Breast epithelium (tissue), 4 donors: ENCODE measurements around the gene DDX3X. TPM values are rescaled to one million over a fixed set of nuclear protein-coding genes. Genes with fewer than 3 reads are reported as not detected.

Experiments used
- DNase-seq, 2 donors: peaks; one replicate each; pipeline ENCODE4 v3.0.0-alpha.2; 2019; ENCODE audit warnings: low spot score in 2 of 2
- H3K27ac ChIP-seq, 2 donors: fragments of 200-600 bp; sonication (generic) in 1 of 2; one replicate each; pipeline ENCODE4 v1.5.1; 2016 to 2019; ENCODE audit warnings: mild to moderate bottlenecking in 1 of 2
- H3K27me3 ChIP-seq, 2 donors: fragments of 200-600 bp; sonication (generic) in 1 of 2; one replicate each; pipeline versions ENCODE4 v1.5.1 to v1.6.0; 2017 to 2019; ENCODE audit warnings: control low read depth in 1 of 2, mild to moderate bottlenecking in 1 of 2
- H3K36me3 ChIP-seq: fragments of 200-600 bp; one replicate; pipeline ENCODE4 v1.5.1; 2019
- H3K4me1 ChIP-seq, 2 donors: fragments of 200-600 bp; sonication (generic); one replicate each; pipeline ENCODE4 v1.5.1; 2016 to 2019; ENCODE audit warnings: control low read depth in 1 of 2
- H3K4me3 ChIP-seq, 3 donors: fragments of 200-600 bp; sonication (generic); 1 replicate in 2 of 3; 2 replicates in 1 of 3; pipeline ENCODE4 v1.5.1; 2016 to 2019; ENCODE audit warnings: mild to moderate bottlenecking in 3 of 3, moderate library complexity in 2 of 3
- H3K9me3 ChIP-seq, 2 donors: fragments of 200-600 bp; sonication (generic) in 1 of 2; one replicate each; pipeline ENCODE4 v1.5.1; 2016 to 2019; ENCODE audit warnings: control low read depth in 1 of 2
- CTCF ChIP-seq, 3 donors: fragments of 450-650 bp; IDR thresholded peaks; one replicate each; pipeline ENCODE4 v1.5.1; 2016 to 2017; ENCODE audit warnings: antibody characterized with exemption in 3 of 3, mild to moderate bottlenecking in 3 of 3, moderate library complexity in 3 of 3
- POLR2A ChIP-seq: fragments of 450-650 bp; IDR thresholded peaks from one replicate; pipeline ENCODE4 v1.6.1; 2016; ENCODE audit warnings: antibody characterized with exemption, mild to moderate bottlenecking, moderate library complexity
- POLR2AphosphoS5 ChIP-seq, 3 donors: sonication (generic); formaldehyde crosslinking; IDR thresholded peaks; one replicate each; pipeline ENCODE4 v1.6.1; 2017; ENCODE audit warnings: antibody characterized with exemption in 3 of 3
- intact Hi-C: fragments of 100-400 bp; cut with DNase I; formaldehyde crosslinking; loops from one replicate; pipeline ENCODE4 v1.15.1; 2023; ENCODE audit warnings: low total_unique reads
- total RNA-seq, 3 donors: library from RNA; depleted of rRNA; stranded (reverse); fragments of >200 nt; gene quantifications; one replicate each; pipeline ENCODE4 v1.1.0, GENCODE V29; 2016

The DDX3X gene
- total RNA-seq, 3 donors from 2014 or later = 239 to 375 (median 248) TPM

- no peak for TF ChIP-seq POLR2A
- no peak for TF ChIP-seq POLR2AphosphoS5 (IDR thresholded peaks at IDR 0.05)
- TF ChIP-seq CTCF (IDR thresholded peaks at IDR 0.05) = no peak
- Histone ChIP-seq H3K27me3 (no peaks in the 10 kb centered on the region), H3K36me3 (no peaks in the 10 kb centered on the region), H3K4me3 (no peak overlapping the region), H3K27ac (no peak overlapping the region), H3K9me3 (no peaks in the 10 kb centered on the region), H3K4me1 (no peaks in the 10 kb centered on the region)
- no peak for DNase-seq
- intact Hi-C loops = no loop called here
Measured at GRCh38 chrX:41304178-41304577, 29.8 kb upstream of the DDX3X start.

- H3K27me3 ChIP-seq = no peaks in the 10 kb centered on the region
- TF ChIP-seq POLR2A = no peak
- no peak for TF ChIP-seq CTCF (IDR thresholded peaks at IDR 0.05)
- no peak for TF ChIP-seq POLR2AphosphoS5 (IDR thresholded peaks at IDR 0.05)
- no peaks in the 10 kb centered on the region for H3K36me3 ChIP-seq
- no peaks in the 10 kb centered on the region for H3K9me3 ChIP-seq
- no peaks in the 10 kb centered on the region for H3K4me1 ChIP-seq
- no peak overlapping the region for H3K27ac ChIP-seq
- intact Hi-C loops = no loop called here
- no peak overlapping the region for H3K4me3 ChIP-seq
- no peak for DNase-seq
Measured at GRCh38 chrX:41308884-41309647, 24.9 kb upstream of the DDX3X start.

- no peak overlapping the region for H3K27ac ChIP-seq
- H3K27me3 ChIP-seq = no peaks in the 10 kb centered on the region
- intact Hi-C loops = no loop called here
- TF ChIP-seq POLR2A (no peak), CTCF (IDR thresholded peaks at IDR 0.05) (no peak), POLR2AphosphoS5 (IDR thresholded peaks at IDR 0.05) (no peak)
- no peaks in the 10 kb centered on the region for H3K36me3 ChIP-seq
- no peaks in the 10 kb centered on the region for H3K4me1 ChIP-seq
- H3K4me3 ChIP-seq = no peak overlapping the region
- no peaks in the 10 kb centered on the region for H3K9me3 ChIP-seq
- DNase-seq = no peak
Measured at GRCh38 chrX:41312786-41313185, 21.2 kb upstream of the DDX3X start.

GRCh38 chrX:41313419-41313818 lies 20.5 kb upstream of the DDX3X start:
- H3K9me3 ChIP-seq = no peaks in the 10 kb centered on the region
- H3K27me3 ChIP-seq = no peaks in the 10 kb centered on the region
- TF ChIP-seq POLR2A (no peak), POLR2AphosphoS5 (IDR thresholded peaks at IDR 0.05) (no peak), CTCF (IDR thresholded peaks at IDR 0.05) (no peak)
- no peaks in the 10 kb centered on the region for H3K36me3 ChIP-seq
- intact Hi-C loops = no loop called here
- no peaks in the 10 kb centered on the region for H3K4me1 ChIP-seq
- H3K4me3 ChIP-seq = no peak overlapping the region
- DNase-seq = no peak
- no peak overlapping the region for H3K27ac ChIP-seq

GRCh38 chrX:41314204-41314603 lies 19.8 kb upstream of the DDX3X start:
- intact Hi-C loops = no loop called here

More at GRCh38 chrX:41314204-41314603, 19.8 kb upstream of the DDX3X start:
- H3K4me3 ChIP-seq = no peak overlapping the region
- TF ChIP-seq POLR2AphosphoS5 (IDR thresholded peaks at IDR 0.05) (no peak), POLR2A (no peak), CTCF (IDR thresholded peaks at IDR 0.05) (no peak)
- H3K9me3 ChIP-seq = no peaks in the 10 kb centered on the region
- no peaks in the 10 kb centered on the region for H3K27me3 ChIP-seq
- DNase-seq = no peak
- H3K36me3 ChIP-seq = no peaks in the 10 kb centered on the region
- H3K27ac ChIP-seq = no peak overlapping the region
- H3K4me1 ChIP-seq = no peaks in the 10 kb centered on the region
